Mesenteric fat pad (tissue), 1 donor: ENCODE measurements around the gene GPATCH1. TPM values are rescaled to one million over a fixed set of nuclear protein-coding genes. Genes with fewer than 3 reads are reported as not detected.

Experiments used
- total RNA-seq: library from RNA; stranded (reverse); fragmentation: NEBNext Ultra II Directional; extraction: Animal tissue kit (Norgen Biotek cat#: 25700); gene quantifications from one replicate; pipeline ENCODE4 v1.2.1, GENCODE V29; 2021
- donor health status: DM: yes; HTN: yes; CAD: no.

Gene GPATCH1
- total RNA-seq, 1 donor from 2014 or later, result 6.2 TPM

Other genes with a start within 250 kb of the GPATCH1 start
- 0.29 TPM for gene SLC7A9, start 211.4 kb upstream of the GPATCH1 start, total RNA-seq
- gene CEP89, start 109.2 kb upstream of the GPATCH1 start, total RNA-seq, result 15.4 TPM
- 0.84 TPM for gene FAAP24, start 108.9 kb upstream of the GPATCH1 start, total RNA-seq
- gene RHPN2, start 16.3 kb upstream of the GPATCH1 start, total RNA-seq, result 2.1 TPM
- gene WDR88, start 50.9 kb downstream of the GPATCH1 start, total RNA-seq, result not detected
- gene LRP3, start 113.1 kb downstream of the GPATCH1 start, total RNA-seq, result 43.3 TPM
- 24.2 TPM for gene SLC7A10, start 144.7 kb downstream of the GPATCH1 start, total RNA-seq
- 263 TPM for gene CEBPA, start 221.4 kb downstream of the GPATCH1 start, total RNA-seq